ENCODE measurements around the gene TNFRSF1B. TPM values are rescaled to one million over a fixed set of nuclear protein-coding genes. Genes with fewer than 3 reads are reported as not detected.
A peak's percentile ranks its signal among the peaks of the same experiment; 100 is the strongest.

Gene TNFRSF1B
- total and polyA plus RNA-seq, 3 donors from 2014 or later = 7.7 to 10.6 (median 8.0) TPM

DNA sequence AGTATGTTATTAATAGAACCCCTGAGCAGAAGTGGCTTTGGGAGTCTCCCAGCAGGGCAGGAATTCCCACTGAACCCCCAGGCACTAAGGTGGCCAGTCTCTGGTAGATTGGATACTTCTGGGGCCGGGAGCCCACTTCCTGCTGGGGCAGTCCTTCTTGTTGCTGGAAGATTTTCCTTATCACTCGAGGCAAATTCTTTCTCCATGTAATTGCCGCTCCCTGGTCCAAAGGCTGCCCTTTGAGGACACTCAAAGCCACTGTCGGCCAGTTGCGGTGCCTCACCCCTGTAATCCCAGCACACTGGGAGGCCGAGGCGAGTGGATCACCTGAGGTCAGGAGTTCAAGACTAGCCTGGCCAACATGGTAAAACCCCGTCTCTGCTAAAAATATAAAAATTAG lies 22.6 kb upstream of the TNFRSF1B start:
- H3K36me3 ChIP-seq (ENCODE audit: low read depth, missing control alignments) = no peaks in the 10 kb centered on the region
- no peak overlapping the region for H3K27ac ChIP-seq
- intact Hi-C loops (cut with DNase I; ENCODE audit: low total_unique reads) = no loop called here
- no peak for TF ChIP-seq POLR2A (IDR thresholded peaks at IDR 0.05)
- TF ChIP-seq, protein P1, sequence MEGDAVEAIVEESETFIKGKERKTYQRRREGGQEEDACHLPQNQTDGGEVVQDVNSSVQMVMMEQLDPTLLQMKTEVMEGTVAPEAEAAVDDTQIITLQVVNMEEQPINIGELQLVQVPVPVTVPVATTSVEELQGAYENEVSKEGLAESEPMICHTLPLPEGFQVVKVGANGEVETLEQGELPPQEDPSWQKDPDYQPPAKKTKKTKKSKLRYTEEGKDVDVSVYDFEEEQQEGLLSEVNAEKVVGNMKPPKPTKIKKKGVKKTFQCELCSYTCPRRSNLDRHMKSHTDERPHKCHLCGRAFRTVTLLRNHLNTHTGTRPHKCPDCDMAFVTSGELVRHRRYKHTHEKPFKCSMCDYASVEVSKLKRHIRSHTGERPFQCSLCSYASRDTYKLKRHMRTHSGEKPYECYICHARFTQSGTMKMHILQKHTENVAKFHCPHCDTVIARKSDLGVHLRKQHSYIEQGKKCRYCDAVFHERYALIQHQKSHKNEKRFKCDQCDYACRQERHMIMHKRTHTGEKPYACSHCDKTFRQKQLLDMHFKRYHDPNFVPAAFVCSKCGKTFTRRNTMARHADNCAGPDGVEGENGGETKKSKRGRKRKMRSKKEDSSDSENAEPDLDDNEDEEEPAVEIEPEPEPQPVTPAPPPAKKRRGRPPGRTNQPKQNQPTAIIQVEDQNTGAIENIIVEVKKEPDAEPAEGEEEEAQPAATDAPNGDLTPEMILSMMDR (IDR thresholded peaks at IDR 0.05) = no peak
- no peak overlapping the region for H3K4me3 ChIP-seq
- peaks cover 7% of the 10 kb centered on the region for H3K4me1 ChIP-seq
- no peak for DNase-seq
- H3K27me3 ChIP-seq = no peaks in the 10 kb centered on the region
- H3K9me3 ChIP-seq = no peaks in the 10 kb centered on the region
- 87 to 92% methylated on average over 8 of the region's 8 CpGs for WGBS, 2 donors

DNA sequence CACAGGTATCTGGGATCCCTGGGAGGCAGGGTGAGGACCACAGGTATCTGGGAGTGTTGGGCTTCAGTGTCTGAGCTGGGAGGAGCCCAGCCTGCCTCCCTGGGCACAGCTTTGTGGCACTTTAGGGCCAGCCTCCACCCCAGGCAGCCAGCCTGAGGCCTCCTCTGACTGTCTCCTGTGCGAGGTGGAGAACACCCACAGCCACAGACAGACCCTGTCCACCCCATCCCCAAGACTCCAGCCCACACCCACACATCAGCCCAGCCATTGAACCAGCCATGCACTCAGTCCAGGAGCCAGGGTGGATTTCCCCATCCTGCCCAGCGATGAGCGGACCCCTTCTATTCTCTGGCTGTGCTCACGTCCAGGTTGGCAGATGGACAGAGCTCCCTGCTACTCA lies 21.8 kb upstream of the TNFRSF1B start:
- H3K4me1 ChIP-seq = peaks cover 7% of the 10 kb centered on the region
- no peak overlapping the region for H3K4me3 ChIP-seq
- H3K27me3 ChIP-seq = no peaks in the 10 kb centered on the region
- WGBS, 2 donors = 93 to 94% methylated on average over 4 of the region's 4 CpGs
- no peaks in the 10 kb centered on the region for H3K36me3 ChIP-seq (ENCODE audit: low read depth, missing control alignments)
- intact Hi-C loops (cut with DNase I; ENCODE audit: low total_unique reads) = no loop called here
- DNase-seq = no peak
- TF ChIP-seq, protein P1 (IDR thresholded peaks at IDR 0.05) = no peak
- no peak for TF ChIP-seq POLR2A (IDR thresholded peaks at IDR 0.05)
- no peak overlapping the region for H3K27ac ChIP-seq
- H3K9me3 ChIP-seq = no peaks in the 10 kb centered on the region

DNA sequence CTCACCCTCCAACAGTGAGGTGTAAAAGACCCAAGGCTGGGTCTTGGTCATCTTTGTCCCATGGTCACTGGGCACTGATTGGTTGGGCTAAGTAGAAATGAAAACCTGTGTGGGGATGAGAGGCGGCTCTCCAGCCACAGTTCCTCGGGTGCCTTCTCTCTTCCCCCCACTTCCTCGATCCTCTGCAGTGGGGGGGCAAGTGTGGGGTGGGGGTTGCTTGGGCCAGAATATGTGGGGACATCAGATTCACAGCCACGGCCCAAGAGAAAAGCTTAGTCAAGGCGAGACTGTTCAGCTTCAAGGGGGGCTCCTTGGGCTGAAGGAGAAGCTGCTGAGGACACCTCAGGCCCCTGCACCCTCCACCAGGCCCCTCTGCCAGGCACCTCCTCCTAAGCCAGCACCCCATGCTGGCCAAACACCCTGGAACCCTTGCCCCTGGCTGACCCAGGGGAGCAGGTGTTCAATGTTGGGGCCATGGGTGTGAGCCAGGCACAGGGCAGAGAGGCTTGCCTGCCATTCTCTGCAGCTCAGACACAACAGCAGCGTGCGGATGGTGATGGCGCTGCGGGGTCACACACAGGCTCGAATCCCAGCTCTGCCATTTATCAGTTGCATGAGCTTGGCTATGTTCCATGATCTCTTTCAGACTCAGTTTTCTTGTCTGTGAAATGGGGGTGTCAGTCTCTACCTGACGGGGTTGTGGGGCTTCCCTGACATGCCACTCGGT lies 21.0 kb upstream of the TNFRSF1B start:
- Histone ChIP-seq H3K27me3 (no peaks in the 10 kb centered on the region), H3K9me3 (no peaks in the 10 kb centered on the region), H3K36me3 (ENCODE audit: low read depth, missing control alignments) (no peaks in the 10 kb centered on the region), H3K4me3 (no peak overlapping the region), H3K27ac (no peak overlapping the region), H3K4me1 (peaks cover 7% of the 10 kb centered on the region)
- WGBS, 2 donors = 89 to 91% methylated on average over 10 to 12 of the region's 12 CpGs
- no peak for DNase-seq
- TF ChIP-seq POLR2A (IDR thresholded peaks at IDR 0.05) = no peak
- TF ChIP-seq, protein P1 (IDR thresholded peaks at IDR 0.05) = no peak
- intact Hi-C loops (cut with DNase I; ENCODE audit: low total_unique reads) = no loop called here

GRCh38 chr1:12146343-12147112 lies 20.3 kb upstream of the TNFRSF1B start:
- peak overlapping the region in 1 of 2 donors; percentile 19 for H3K27ac ChIP-seq
- H3K27me3 ChIP-seq = no peaks in the 10 kb centered on the region
- H3K4me3 ChIP-seq = no peak overlapping the region
- no peaks in the 10 kb centered on the region for H3K9me3 ChIP-seq
- peaks cover 7% of the 10 kb centered on the region for H3K4me1 ChIP-seq
- H3K36me3 ChIP-seq (ENCODE audit: low read depth, missing control alignments) = no peaks in the 10 kb centered on the region
- WGBS, 2 donors = 87 to 91% methylated on average over 16 to 20 of the region's 20 CpGs
- DNase-seq = no peak
- intact Hi-C loops (cut with DNase I; ENCODE audit: low total_unique reads) = no loop called here
- TF ChIP-seq POLR2A (IDR thresholded peaks at IDR 0.05) = no peak
- TF ChIP-seq, protein P1 (IDR thresholded peaks at IDR 0.05) = no peak
